H4 (cell line): ENCODE data around the gene ATP8B2. TPM values are rescaled to one million over a fixed set of nuclear protein-coding genes. Genes with fewer than 3 reads are reported as not detected.
A peak's percentile ranks its signal among the peaks of the same experiment; 100 is the strongest.
"Not testable (repeated sequence)": the region's sequence is repeated elsewhere in the genome, so short reads cannot be mapped to it uniquely, and the experiment has no call there.

Source experiments
- DNase-seq: peaks from one replicate; pipeline ENCODE4 v3.0.0-alpha.2; 2015; ENCODE audit warnings: low spot score
- total RNA-seq: library from RNA; depleted of rRNA; stranded (reverse); fragments of >200 nt; shearing (Covaris generic); gene quantifications from 2 replicates; pipeline ENCODE4 v1.2.3, GENCODE V29; 2014; rRNA removed

Gene ATP8B2
- 51.1 and 61.9 TPM in 2 replicates for total RNA-seq

- DNase-seq: peak; percentile 77
Measured at GRCh38 chr1:154324669-154325582, at the start of gene ATP8B2. ATP8B2 (plus strand) TSS chr1:154325525; CDS start chr1:154328142, 2,617 bp downstream.

- DNase-seq: no peak
Measured at GRCh38 chr1:154276797-154277196, 48.5 kb upstream of the ATP8B2 start.

DNA sequence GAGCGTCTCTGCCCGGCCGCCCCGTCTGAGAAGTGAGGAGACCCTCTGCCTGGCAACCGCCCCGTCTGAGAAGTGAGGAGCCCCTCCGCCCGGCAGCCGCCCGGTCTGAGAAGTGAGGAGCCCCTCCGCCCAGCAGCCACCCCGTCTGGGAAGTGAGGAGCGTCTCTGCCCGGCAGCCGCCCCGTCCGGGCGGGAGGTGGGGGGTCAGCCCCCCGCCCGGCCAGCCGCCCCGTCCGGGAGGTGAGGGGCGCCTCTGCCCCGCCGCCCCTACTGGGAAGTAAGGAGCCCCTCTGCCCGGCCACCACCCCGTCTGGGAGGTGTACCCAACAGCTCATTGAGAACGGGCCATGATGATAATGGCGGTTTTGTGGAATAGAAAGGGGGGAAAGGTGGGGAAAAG, 37.7 kb upstream of the ATP8B2 start:
- not testable (repeated sequence) for DNase-seq

DNA sequence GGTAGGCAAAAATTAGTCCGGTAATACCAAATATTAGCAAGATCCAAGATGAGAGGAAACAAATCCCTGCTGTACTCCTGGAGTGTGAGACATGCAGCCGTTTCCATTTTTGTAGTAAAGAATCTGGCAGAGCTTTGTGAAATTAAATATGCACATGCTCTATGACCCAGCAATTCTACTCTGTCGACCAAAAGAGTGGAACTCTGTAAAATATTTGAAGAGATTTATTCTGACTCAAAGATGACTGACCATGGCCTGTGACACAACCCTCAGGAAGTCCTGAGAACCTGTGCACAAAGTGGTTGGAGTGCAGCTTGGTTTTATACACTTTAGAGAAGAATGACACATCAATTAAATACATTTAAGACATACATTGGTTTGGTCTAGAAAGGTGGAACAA, 36.7 kb upstream of the ATP8B2 start:
- no peak for DNase-seq

GRCh38 chr1:154290921-154291320, 34.4 kb upstream of the ATP8B2 start:
- DNase-seq: no peak

DNA sequence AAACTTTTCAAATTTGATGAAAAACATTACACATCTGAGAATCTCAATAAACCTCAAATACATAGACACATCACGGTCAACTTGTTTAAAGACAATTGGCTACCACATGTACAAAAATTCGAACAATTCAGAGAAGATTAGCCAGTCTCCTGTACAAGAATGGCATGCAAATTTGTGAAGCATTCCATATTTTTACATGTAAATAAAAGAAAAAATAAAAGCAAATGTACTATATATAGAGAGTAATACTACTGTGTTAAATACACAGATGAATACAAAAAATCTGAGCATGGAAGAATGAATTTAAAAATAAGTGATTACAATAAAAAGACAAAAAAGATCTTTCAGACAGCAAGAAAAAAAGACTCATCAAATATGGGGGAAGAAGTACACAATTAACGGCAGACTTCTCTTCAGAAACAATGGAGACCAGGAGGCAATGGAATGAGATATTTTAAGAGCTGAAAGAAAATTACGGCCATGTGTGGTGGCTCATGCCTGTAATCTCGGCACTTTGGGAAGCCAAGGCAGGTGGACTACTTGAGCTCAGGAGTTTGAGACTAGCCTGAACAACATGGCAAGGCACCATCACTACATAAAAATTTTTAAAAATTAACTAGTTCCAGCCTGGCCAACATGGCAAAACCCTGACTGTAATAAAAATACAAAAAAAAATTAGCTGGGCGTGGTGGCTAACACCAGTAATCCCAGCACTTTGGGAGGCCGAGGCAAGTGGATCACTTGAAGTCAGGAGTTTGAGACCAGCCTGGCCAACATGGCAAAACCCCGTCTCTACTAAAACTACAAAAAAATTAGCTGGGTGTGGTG, 29.7 kb upstream of the ATP8B2 start:
- DNase-seq: no peak

- DNase-seq: no peak
Measured at GRCh38 chr1:154301582-154301981, 23.7 kb upstream of the ATP8B2 start.

DNA sequence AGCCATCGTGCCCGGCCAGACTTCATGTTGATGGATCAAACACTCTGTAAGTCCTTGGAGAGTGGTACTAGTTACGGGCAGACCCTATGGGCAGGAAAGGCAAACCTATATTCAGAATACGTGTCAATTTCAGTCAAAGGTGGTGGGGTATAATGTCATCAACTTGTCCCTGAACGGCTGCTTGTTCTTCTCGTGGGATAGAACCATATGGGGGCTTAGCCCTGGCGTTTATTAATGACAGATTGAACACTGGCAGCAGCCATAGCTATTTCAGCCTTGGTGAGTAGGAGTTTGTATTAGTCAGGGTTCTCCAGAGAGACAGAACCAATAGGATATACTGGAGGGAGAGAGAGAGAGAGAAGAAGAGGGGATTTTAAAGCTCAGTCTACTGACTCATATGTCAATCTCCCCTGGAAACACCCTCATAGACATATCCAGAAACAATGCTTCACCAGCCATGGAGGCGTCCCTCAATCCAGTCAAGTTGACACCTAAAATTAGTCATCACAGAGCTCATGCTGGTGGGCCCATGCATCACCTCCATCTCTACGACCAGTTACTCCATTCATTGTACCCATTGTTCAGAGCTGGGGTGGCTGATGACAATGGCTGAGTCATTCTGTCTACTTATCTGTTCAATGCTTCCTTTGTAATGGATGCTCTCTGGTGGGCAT, 20.5 kb upstream of the ATP8B2 start:
- DNase-seq: no peak

DNA sequence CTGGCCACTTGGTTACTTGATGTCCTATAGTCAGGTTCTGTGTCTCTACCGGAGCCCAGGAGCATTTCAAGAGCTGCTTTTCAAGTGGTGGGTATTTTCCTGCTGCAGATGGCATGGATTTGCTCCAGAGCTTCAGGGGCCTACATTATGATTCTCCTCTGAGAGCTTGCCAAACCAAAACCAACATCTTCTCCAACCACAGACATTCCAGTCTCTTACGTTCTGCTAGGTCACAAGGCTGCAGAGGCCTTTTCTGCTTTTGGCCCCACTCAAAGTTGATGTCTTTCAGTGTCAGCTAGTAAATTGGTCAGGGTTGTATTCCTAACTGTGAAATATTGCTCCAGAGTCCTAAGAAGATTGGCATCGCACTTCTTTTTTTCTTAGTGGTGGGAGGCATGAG, 19.2 kb upstream of the ATP8B2 start:
- DNase-seq: peak; percentile 55

DNA sequence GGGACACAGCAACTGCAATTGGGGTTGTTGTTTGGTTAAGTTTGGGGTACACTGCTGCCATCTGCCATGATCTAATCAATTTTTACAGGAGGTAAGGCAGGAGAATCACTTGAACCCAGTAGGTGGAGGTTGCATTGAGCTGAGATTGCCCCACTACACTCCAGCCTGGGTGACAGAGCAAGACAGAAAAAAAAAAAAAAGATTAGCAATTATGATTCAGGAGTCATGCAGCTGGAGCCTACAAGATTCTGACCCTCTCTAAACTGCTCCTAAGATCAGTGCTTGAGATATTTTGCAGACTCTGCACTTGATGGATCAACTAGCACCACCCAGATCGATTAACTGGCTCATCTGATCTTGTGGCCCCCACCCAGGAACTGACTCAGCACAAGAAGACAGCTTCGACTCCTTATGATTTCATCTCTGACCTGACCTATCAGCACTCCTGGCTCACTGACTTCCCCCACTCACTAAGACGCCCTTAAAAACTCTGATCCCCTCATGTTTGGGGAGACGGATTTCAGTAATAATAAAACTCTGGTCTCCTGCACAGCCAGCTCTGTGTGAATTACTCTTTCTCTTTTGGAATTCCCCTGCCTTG, 17.6 kb upstream of the ATP8B2 start:
- not testable (repeated sequence) for DNase-seq

GRCh38 chr1:154309136-154309535, 16.2 kb upstream of the ATP8B2 start:
- DNase-seq: not testable (repeated sequence)

DNA sequence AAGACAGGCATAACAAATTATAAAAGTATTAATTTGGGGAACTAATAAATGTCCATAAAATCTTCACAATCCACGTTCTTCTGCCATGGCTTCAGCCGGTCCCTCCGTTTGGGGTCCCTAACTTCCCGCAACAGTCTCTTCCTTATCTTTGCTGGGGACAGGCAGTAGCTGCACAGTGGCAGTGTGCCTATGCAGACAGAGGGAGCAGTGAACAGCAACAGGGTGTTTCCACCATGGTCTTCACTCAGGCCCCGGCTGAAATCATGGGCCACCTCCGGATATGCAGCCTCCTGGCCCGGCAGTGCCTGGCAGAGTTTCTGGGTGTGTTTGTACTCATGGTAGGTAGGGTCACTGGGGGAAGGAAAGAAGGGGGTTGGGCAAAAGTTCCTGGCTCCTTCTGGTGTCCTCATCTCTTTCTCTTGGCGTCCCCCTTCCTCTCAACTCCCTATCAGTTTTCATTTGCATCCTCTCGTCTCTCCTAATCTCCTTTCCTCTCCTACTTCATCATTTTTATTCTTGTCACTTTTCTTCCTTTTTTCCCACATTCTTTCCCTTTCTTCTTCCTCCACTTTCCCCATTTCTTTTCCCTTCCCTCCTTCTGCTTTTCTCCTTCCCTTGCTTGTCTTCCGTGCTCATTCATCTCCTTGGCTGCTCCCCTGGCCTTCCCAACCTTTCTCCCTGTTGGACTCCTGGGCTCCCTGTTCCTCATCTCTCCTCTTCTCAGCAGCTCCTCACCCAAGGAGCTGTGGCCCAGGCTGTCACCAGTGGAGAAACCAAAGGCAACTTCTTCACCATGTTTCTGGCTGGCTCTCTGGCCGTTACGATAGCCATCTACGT, 12.9 kb upstream of the ATP8B2 start:
- DNase-seq: not testable (repeated sequence)

DNA sequence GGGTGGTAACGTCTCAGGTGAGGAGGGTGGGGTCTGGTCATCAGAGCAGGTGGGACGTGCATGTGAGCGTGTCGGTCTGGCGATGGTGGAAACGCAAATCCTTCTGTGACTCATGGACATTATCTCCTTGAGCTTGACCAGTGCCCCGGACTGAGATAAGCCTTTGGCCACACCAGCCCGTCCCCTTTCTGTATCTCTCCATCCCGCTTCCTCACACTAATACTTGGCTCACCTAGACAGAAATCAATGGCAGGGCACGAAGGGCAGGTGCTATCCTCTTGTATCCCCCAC, 12.3 kb upstream of the ATP8B2 start:
- no peak for DNase-seq

DNA sequence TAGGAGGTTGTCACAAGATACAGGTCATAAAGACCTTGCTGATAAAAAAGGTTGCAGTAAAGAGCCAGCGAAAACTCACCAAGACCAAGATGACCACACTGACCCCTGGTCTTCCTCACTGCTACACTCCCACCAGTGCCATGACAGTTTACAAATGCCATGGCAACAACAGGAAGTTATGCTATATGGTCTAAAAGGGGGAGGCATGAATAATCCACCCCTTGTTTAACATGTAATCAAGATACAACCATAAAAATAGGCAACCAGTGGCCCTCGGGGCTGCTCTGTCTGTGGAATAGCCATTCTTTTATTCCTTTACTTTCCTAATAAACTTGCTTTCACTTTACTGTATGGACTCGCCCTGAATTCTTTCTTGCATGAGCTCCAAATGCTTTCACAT, 11.1 kb upstream of the ATP8B2 start:
- not testable (repeated sequence) for DNase-seq

DNA sequence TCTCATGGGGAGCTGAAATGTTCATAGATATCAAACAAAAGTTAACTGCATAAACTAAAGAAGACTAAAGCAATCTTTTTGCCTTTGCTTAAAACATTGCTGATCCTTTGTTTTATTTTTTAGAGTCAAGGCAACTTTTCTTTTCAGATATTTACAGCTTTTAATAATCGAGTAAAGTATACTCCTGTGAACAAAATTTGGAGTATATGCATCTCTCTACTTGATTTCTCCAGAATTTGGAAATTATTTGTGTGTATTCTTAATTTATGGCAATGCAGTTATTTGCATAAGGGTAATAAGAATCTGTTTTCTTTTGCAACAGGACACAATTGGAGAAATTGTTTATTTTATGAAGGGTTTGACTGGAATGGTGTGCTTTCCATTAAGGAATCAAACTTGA, 8.6 kb upstream of the ATP8B2 start:
- no peak for DNase-seq

- DNase-seq: no peak
Measured at GRCh38 chr1:154318386-154318785, 6.9 kb upstream of the ATP8B2 start.

DNA sequence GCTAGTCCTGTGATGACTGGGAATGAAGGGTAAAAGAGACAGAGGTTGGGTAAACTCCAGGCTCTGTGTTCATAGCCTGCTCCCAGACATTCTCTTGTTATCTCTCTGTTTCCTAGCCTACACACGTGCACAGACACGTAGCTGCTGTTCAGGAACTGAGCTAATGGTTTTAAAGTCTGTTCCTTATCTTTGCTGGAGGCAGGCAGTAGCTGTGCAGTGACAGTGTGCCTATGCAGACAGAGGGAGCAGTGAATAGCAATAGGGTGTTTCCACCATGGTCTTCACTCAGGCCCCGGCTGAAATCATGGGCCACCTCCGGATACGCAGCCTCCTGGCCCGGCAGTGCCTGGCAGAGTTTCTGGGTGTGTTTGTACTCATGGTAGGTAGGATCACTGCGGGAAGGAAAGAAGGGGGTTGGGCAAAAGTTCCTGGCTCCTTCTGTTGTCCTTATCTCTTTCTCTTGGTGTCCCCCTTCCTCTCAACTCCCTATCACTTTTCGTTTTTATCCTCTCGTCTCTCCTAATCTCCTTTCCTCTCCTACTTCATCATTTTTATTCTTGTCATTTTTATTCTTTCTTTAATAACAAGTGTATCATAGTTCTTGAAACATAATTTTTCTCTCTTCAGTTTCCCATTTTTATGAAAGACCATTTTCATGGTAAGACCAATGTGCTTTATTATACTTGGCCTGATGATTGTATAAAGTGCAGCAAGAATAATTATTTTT, 4.3 kb upstream of the ATP8B2 start, which contains the start of gene AQP10:
TSS of gene AQP10 (plus strand) at position 212 of the 727 bp plus-strand sequence. CDS start at position 275, 63 bp downstream.
- no peak for DNase-seq

DNA sequence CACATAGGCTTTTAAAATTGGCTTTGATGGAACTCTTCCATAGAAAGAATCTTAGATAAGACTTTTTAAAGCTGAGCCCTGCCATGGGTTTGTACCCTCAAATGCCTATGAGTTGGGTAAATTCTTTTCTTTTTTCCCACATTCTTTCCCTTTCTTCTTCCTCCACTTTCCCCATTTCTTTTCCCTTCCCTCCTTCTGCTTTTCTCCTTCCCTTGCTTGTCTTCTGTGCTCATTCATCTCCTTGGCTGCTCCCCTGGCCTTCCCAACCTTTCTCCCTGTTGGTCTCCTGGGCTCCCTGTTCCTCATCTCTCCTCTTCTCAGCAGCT, 3.8 kb upstream of the ATP8B2 start:
- DNase-seq: not testable (repeated sequence)

DNA sequence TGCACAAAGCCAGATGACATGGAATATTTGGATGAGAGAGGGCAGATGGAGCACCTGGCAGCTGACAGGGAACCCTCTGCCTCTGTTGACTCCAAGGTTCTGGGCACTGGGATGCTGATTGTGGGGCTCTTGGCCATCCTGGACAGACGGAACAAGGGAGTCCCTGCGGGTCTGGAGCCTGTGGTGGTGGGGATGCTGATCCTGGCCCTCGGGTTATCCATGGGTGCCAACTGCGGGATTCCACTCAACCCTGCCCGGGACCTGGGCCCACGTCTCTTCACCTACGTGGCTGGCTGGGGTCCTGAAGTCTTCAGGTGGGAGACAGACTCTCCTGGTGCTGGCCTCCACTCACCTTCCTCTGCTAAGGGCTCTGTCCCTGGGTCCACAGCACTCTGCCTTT, 1.8 kb upstream of the ATP8B2 start:
- no peak for DNase-seq

DNA sequence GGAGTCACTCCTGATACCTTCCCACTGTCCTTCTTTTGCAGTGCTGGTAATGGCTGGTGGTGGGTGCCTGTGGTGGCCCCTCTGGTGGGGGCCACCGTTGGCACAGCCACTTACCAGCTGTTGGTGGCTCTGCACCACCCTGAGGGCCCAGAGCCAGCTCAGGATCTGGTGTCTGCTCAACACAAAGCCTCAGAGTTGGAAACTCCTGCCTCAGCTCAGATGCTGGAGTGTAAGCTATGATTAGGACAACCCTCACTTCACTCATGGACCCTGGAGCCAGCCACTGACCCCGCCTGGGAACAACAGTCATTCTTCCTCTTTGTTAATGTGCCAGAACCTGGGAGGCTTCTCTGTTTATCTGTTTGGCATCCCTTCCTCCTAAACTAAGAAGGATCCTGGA, 1.1 kb upstream of the ATP8B2 start:
- no peak for DNase-seq
